Vagina (tissue), 2 donors: Measurements from ENCODE around the gene TTBK1. TPM values are rescaled to one million over a fixed set of nuclear protein-coding genes. Genes with fewer than 3 reads are reported as not detected.

Experiments used
- DNase-seq, 2 donors: peaks; one replicate each; pipeline ENCODE4 v3.0.0-alpha.2; 2017; ENCODE audit errors: extremely low spot score in 2 of 2
- H3K27ac ChIP-seq: fragments of 200-600 bp; sonication (generic); one replicate; pipeline ENCODE4 v1.5.1; 2019
- H3K27me3 ChIP-seq: fragments of 200-600 bp; sonication (generic); one replicate; pipeline ENCODE4 v1.5.1; 2019
- H3K36me3 ChIP-seq, 2 donors: fragments of 200-600 bp; sonication (generic); one replicate each; pipeline ENCODE4 v1.5.1; 2017 to 2019
- H3K4me1 ChIP-seq: fragments of 200-600 bp; sonication (generic); one replicate; pipeline ENCODE4 v1.5.1; 2019
- H3K4me3 ChIP-seq, 2 donors: fragments of 200-600 bp; sonication (generic); 1 replicate in 1 of 2; 2 replicates in 1 of 2; pipeline ENCODE4 v1.5.1; 2016 to 2019
- H3K9me3 ChIP-seq: fragments of 200-600 bp; sonication (generic); one replicate; pipeline ENCODE4 v1.5.1; 2019
- POLR2A ChIP-seq, 2 donors: fragments of 450-650 bp; IDR thresholded peaks; one replicate each; pipeline ENCODE4 v1.6.1; 2017; ENCODE audit warnings: antibody characterized with exemption in 2 of 2, mild to moderate bottlenecking in 2 of 2, moderate library complexity in 2 of 2
- POLR2AphosphoS5 ChIP-seq, 2 donors: sonication (generic); formaldehyde crosslinking; IDR thresholded peaks; one replicate each; pipeline ENCODE4 v1.9.0; 2017; ENCODE audit warnings: antibody characterized with exemption in 2 of 2, mild to moderate bottlenecking in 2 of 2, low read depth in 1 of 2; ENCODE audit not compliant: insufficient read depth in 1 of 2
- intact Hi-C: fragments of 100-400 bp; cut with DNase I; formaldehyde crosslinking; loops from one replicate; pipeline ENCODE4 v1.15.1; 2023
- total RNA-seq: library from RNA; depleted of rRNA; stranded (reverse); fragments of >200 nt; gene quantifications from one replicate; pipeline ENCODE4 v1.2.3, GENCODE V29; 2016
- TF ChIP-seq, protein P1 (sequence below), 3 experiments: fragments of 450-650 bp in 2 of 3; fragments of 200-600 bp in 1 of 3; sonication (generic) in 1 of 3; IDR thresholded peaks; one replicate each; pipeline ENCODE4 v1.5.1; 2017 to 2019; ENCODE audit warnings: antibody characterized with exemption in 3 of 3, mild to moderate bottlenecking in 2 of 3, moderate library complexity in 2 of 3

TTBK1 gene
- not detected for total RNA-seq

DNA sequence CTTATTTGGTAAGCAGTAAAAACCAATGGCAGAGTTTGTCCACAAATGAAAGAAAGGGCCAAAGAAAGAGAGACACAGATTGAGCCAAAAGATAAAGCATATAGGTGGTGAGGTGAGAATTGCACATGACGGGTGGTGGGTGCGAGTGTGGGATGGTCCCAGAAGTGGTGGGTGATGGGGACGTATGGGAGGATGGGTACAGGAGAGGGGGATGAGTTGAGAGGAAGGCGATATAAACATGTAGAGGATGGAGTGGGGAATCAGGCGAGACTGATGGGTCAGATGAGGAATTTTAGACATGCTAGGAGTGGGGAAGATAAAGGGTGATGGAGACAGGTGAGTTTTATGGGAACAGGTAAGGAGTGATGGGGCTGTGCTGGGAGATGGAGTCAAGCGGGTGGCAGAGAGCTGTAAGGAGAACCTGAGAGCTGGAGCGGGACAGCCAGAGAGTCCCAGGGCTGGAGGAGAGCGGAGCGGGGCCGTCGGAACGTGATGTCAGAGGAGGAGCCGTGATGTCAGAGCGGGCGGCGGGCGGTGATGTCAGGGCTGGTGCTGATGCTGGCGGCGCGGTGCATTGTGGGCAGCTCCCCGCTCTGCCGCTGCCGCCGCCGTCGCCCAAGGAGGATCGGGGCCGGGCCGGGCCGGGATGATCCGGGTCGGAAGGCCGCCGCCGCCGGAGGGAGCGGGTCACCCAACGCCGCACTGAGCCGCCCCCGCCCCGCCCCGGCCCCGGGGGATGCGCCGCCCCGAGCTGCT, at the start of gene TTBK1:
Gene TTBK1, plus strand, starts transcription at position 574 of the 756 bp plus-strand sequence. CDS start 3,180 bp downstream, outside the sequence.
- Histone ChIP-seq H3K4me1 (peaks cover 15% of the 10 kb centered on the region), H3K4me3 (no peak within 1 kb of the TSS), H3K27me3 (no peaks in the 10 kb centered on the region), H3K27ac (no peak within 1 kb of the TSS), H3K9me3 (no peaks in the 10 kb centered on the region), H3K36me3 (no peaks in the 10 kb centered on the region)
- TF ChIP-seq, protein P1, sequence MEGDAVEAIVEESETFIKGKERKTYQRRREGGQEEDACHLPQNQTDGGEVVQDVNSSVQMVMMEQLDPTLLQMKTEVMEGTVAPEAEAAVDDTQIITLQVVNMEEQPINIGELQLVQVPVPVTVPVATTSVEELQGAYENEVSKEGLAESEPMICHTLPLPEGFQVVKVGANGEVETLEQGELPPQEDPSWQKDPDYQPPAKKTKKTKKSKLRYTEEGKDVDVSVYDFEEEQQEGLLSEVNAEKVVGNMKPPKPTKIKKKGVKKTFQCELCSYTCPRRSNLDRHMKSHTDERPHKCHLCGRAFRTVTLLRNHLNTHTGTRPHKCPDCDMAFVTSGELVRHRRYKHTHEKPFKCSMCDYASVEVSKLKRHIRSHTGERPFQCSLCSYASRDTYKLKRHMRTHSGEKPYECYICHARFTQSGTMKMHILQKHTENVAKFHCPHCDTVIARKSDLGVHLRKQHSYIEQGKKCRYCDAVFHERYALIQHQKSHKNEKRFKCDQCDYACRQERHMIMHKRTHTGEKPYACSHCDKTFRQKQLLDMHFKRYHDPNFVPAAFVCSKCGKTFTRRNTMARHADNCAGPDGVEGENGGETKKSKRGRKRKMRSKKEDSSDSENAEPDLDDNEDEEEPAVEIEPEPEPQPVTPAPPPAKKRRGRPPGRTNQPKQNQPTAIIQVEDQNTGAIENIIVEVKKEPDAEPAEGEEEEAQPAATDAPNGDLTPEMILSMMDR (IDR thresholded peaks at IDR 0.05) = no peak
- TF ChIP-seq POLR2AphosphoS5 (IDR thresholded peaks at IDR 0.05; ENCODE audit: insufficient read depth in 1 of 2, low read depth in 1 of 2) (no peak), POLR2A (IDR thresholded peaks at IDR 0.05) (no peak)
- no peak for DNase-seq
- intact Hi-C loops = no loop called here

DNA sequence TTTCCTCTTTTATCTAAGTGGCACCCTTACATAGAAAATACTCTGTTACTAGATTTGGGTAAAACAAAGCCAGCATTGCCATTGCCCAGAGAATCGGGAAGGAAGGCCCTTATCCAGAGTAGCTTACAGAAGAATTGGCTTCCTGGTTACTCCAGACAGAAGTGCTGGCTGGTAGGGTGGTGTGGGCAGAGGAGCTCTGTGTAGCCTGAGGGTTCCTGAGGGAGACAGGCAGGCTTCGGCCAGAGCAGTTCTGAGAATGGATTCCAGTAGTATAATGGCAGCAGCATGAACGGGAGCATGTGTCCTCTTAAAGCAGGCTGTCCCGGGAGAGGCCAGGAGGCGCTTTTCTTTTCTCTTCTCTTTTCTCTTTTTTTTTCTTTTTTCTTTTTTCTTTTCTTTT, 49.4 kb upstream of the TTBK1 start:
- no peaks in the 10 kb centered on the region for H3K9me3 ChIP-seq
- no peaks in the 10 kb centered on the region for H3K27me3 ChIP-seq
- H3K4me3 ChIP-seq = no peak overlapping the region
- peaks cover 2 to 38% of the 10 kb centered on the region in 2 donors for H3K36me3 ChIP-seq
- no peak for DNase-seq
- TF ChIP-seq POLR2AphosphoS5 (IDR thresholded peaks at IDR 0.05; ENCODE audit: insufficient read depth in 1 of 2, low read depth in 1 of 2) (no peak), POLR2A (IDR thresholded peaks at IDR 0.05) (no peak)
- H3K27ac ChIP-seq = no peak overlapping the region
- H3K4me1 ChIP-seq = no peaks in the 10 kb centered on the region
- intact Hi-C loops = no loop called here

DNA sequence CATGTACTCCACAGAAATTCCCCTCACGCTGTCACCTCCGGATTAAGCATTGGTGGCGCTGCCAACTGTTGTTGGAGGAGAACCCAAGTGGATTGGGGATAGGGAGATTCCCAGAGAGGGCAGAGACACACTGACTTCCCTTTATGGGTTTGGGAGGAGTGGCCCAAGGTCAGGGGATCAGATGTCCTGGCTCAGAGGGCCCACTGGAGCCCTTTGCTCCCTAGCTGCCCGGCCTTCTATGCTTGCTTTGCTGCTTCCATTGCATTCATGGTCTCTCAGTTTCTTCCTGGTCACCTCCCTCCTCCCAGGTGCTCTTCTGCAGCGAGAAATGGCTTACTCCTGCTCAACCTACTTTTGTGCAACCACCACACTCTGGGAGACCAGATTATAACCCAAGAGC, 46.9 kb upstream of the TTBK1 start:
- no peaks in the 10 kb centered on the region for H3K9me3 ChIP-seq
- H3K4me3 ChIP-seq = no peak overlapping the region
- peak in 1 of 2 donors; percentile 74 for DNase-seq
- H3K27ac ChIP-seq = no peak overlapping the region
- intact Hi-C loops = no loop called here
- H3K4me1 ChIP-seq = no peaks in the 10 kb centered on the region
- H3K36me3 ChIP-seq = peaks cover 2 to 53% of the 10 kb centered on the region in 2 donors
- H3K27me3 ChIP-seq = no peaks in the 10 kb centered on the region
- TF ChIP-seq POLR2AphosphoS5 (IDR thresholded peaks at IDR 0.05; ENCODE audit: insufficient read depth in 1 of 2, low read depth in 1 of 2) = no peak
- TF ChIP-seq, protein P1 (IDR thresholded peaks at IDR 0.05) = no peak
- TF ChIP-seq POLR2A (IDR thresholded peaks at IDR 0.05) = no peak

DNA sequence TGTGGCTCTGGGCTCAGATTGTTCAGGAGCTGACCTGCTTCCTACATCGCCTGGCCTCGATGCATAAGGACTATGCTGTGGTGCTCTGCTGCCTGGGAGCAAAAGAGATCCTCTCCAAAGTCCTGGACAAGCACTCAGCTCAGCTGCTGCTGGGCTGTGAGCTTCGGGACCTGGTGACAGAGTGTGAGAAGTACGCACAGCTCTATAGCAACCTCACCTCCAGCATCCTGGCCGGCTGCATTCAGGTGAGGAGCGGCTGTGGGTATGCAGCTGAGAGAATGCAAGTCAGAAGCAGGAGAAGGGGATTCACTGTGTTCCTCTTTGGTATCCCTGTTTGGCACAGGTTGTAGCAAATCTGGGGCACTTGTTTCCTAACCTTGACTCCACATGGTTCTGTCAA, 43.4 kb upstream of the TTBK1 start:
- TF ChIP-seq, protein P1 (IDR thresholded peaks at IDR 0.05) = no peak
- no peak for TF ChIP-seq POLR2A (IDR thresholded peaks at IDR 0.05)
- no peak for TF ChIP-seq POLR2AphosphoS5 (IDR thresholded peaks at IDR 0.05; ENCODE audit: insufficient read depth in 1 of 2, low read depth in 1 of 2)
- Histone ChIP-seq H3K27ac (no peak overlapping the region), H3K27me3 (no peaks in the 10 kb centered on the region), H3K4me1 (no peaks in the 10 kb centered on the region), H3K9me3 (no peaks in the 10 kb centered on the region), H3K4me3 (no peak overlapping the region), H3K36me3 (peaks cover 2 to 56% of the 10 kb centered on the region in 2 donors)
- intact Hi-C loops = no loop called here
- DNase-seq = peak in 1 of 2 donors; percentile 67

DNA sequence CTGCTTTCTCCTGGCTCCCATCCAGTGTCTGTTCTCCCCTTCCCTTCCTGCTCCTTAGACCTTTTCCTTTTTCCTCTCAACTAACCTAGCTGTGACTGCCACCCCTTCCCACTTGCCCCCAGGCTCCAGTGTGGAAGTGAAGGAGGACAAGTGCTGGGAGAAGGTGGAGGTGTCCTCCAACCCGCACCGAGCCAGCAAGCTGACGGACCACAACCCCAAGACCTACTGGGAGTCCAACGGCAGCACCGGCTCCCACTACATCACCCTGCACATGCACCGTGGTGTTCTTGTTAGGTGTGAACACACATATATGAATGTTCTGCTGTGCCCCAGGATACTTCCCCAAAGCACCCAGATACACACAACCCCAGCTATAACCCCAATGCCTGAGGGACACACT, 42.7 kb upstream of the TTBK1 start:
- intact Hi-C loops = no loop called here
- no peak for DNase-seq

More for the DNA sequence above, 42.7 kb upstream of the TTBK1 start:
- H3K4me3 ChIP-seq = no peak overlapping the region
- H3K27me3 ChIP-seq = no peaks in the 10 kb centered on the region
- no peaks in the 10 kb centered on the region for H3K4me1 ChIP-seq
- no peaks in the 10 kb centered on the region for H3K9me3 ChIP-seq
- no peak overlapping the region for H3K27ac ChIP-seq
- peaks cover 2 to 54% of the 10 kb centered on the region in 2 donors for H3K36me3 ChIP-seq
- TF ChIP-seq POLR2A (IDR thresholded peaks at IDR 0.05) = no peak
- TF ChIP-seq, protein P1 (IDR thresholded peaks at IDR 0.05) = no peak
- TF ChIP-seq POLR2AphosphoS5 (IDR thresholded peaks at IDR 0.05; ENCODE audit: insufficient read depth in 1 of 2, low read depth in 1 of 2) = no peak
